Measurements from ENCODE around the gene DLG2. TPM values are rescaled to one million over a fixed set of nuclear protein-coding genes. Genes with fewer than 3 reads are reported as not detected.

The DLG2 gene
- total and polyA plus RNA-seq, 2 of the 8 experiments (the other 6 are each of a cell fraction or from before 2014, with no cell fraction given), result 1.7 to 14.3 TPM

DNA sequence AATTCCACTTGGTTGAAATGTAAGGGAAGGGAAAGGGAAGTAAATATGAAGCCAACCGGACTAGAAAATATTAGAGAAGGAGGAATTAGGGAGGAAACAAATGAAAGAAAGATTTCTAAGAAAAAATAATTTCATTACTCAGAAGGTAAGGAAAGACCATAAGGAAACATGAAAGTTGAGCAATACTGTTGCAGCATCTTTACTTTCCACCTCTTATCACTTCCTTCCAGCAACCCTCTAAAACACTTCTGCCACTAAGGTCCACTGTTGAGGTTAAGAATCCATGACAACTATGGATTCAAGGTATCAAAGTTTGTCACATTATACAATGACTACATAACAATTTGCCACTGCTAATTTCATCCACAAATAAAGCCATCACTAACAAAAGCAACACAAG lies 308.6 kb downstream of the DLG2 start:
- Histone ChIP-seq H4K91ac (replicated peaks; ENCODE audit: insufficient read length, low read length) (no peak overlapping the region), H3K9me3 (ENCODE audit: insufficient read depth in 2 of 2, low read depth in 1 of 2, low read length in 1 of 2) (no peaks in the 10 kb centered on the region), H2BK15ac (ENCODE audit: low read length) (no peak overlapping the region), H3K4me1 (replicated peaks in 1 of 4; ENCODE audit: control insufficient read depth in 3 of 4, insufficient read depth in 4 of 4, low read length in 3 of 4) (peaks cover 0 to 4% (median 2%) of the 10 kb centered on the region in 4 experiments; a peak in 3 of 7 replicates), H2AK5ac (ENCODE audit: low read depth, low read length) (no peak overlapping the region), H4K8ac (ENCODE audit: extremely low read depth, insufficient read depth, low read length) (no peak overlapping the region), H3K23me2 (ENCODE audit: low read depth, low read length) (no peaks in the 10 kb centered on the region), H3K27ac (ENCODE audit: low read depth, low read length) (no peak overlapping the region), H4K20me1 (replicated peaks in 1 of 2; ENCODE audit: control insufficient read depth in 1 of 2, insufficient read depth in 2 of 2, low read length in 2 of 2) (no peaks in the 10 kb centered on the region), H3K9ac (replicated peaks in 1 of 4; ENCODE audit: extremely low read depth in 1 of 4, low read depth in 3 of 4, low read length in 3 of 4) (no peak overlapping the region), H3K56ac (replicated peaks; ENCODE audit: insufficient read length, low read depth, low read length) (no peak overlapping the region), H2BK12ac (ENCODE audit: low read depth, low read length) (no peak overlapping the region), H3K4me2 (ENCODE audit: insufficient read depth in 1 of 2, low read depth in 2 of 2, low read length in 2 of 2) (no peak overlapping the region), H2BK120ac (replicated peaks; ENCODE audit: low read depth, low read length) (no peak overlapping the region), H2BK20ac (ENCODE audit: low read length) (no peak overlapping the region), H3K23ac (ENCODE audit: insufficient read length) (no peak overlapping the region), H4K5ac (ENCODE audit: insufficient read length, low read depth, low read length) (no peak overlapping the region), H3K79me1 (ENCODE audit: low read depth, low read length) (no peaks in the 10 kb centered on the region), H3K27me3 (replicated peaks in 1 of 4; ENCODE audit: control insufficient read depth in 3 of 4, extremely low read depth in 1 of 4, insufficient read depth in 3 of 4, low read length in 3 of 4) (no peaks in the 10 kb centered on the region), H3K79me2 (ENCODE audit: control insufficient read depth in 1 of 2, insufficient read depth in 2 of 2, low read length in 2 of 2) (no peaks in the 10 kb centered on the region), H3K4ac (replicated peaks; ENCODE audit: insufficient read length, low read depth, low read length) (no peak overlapping the region), H3K36me3 (ENCODE audit: control insufficient read depth in 2 of 4, insufficient read depth in 4 of 4, low read length in 3 of 4) (no peaks in the 10 kb centered on the region), H3K14ac (ENCODE audit: insufficient read length) (no peak overlapping the region), H2AFZ (ENCODE audit: low read length) (no peak overlapping the region), H3K18ac (ENCODE audit: extremely low read depth, low read length) (no peak overlapping the region), H3K4me3 (ENCODE audit: extremely low read depth in 1 of 4, insufficient read depth in 2 of 4, low read depth in 3 of 4, low read length in 4 of 4) (no peak overlapping the region), H2BK5ac (ENCODE audit: low read depth, low read length) (no peak overlapping the region)
- ChIA-PET POLR2A (ENCODE audit: partially characterized antibody) (no interaction called here), CTCF (ENCODE audit: partially characterized antibody) (interaction anchor here (0.6 to 0.7 kb wide), 2 partner anchors 16 to 229 kb away, joined by 3 read pairs; no protein-coding TSS in a partner anchor)
- TF ChIP-seq POLR2AphosphoS5 (IDR thresholded peaks at IDR 0.05; ENCODE audit: low read depth, low read length), result no peak
- no peak for TF ChIP-seq PHF8 (conservative IDR thresholded peaks at IDR 0.05; ENCODE audit: low read depth, low read length)
- TF ChIP-seq SRF (IDR thresholded peaks at IDR 0.05; ENCODE audit: low read depth, low read length), result no peak
- no peak for TF ChIP-seq SP1 (IDR thresholded peaks at IDR 0.05; ENCODE audit: low read depth, low read length)
- 90% methylated on average over 1 of the region's 1 CpG; no CpG with 5 or more reads in 1 of the 2 experiments for WGBS, 2 experiments (ENCODE audit: extremely low coverage in 1 of 2, insufficient coverage in 1 of 2, insufficient read length in 1 of 2, insufficient replicate concordance in 2 of 2, low coverage in 1 of 2, low lambda C conversion rate in 2 of 2, missing lambda C conversion rate in 1 of 2)
- DNase-seq (ENCODE audit: low read depth in 1 of 2, low spot score in 2 of 2) (no peak), FAIRE-seq (no peak)
